ENCODE results near the gene NAA10. TPM values are rescaled to one million over a fixed set of nuclear protein-coding genes. Genes with fewer than 3 reads are reported as not detected.

Gene NAA10
- total RNA-seq, 1 experiment from 2014 or later: 124 TPM

DNA sequence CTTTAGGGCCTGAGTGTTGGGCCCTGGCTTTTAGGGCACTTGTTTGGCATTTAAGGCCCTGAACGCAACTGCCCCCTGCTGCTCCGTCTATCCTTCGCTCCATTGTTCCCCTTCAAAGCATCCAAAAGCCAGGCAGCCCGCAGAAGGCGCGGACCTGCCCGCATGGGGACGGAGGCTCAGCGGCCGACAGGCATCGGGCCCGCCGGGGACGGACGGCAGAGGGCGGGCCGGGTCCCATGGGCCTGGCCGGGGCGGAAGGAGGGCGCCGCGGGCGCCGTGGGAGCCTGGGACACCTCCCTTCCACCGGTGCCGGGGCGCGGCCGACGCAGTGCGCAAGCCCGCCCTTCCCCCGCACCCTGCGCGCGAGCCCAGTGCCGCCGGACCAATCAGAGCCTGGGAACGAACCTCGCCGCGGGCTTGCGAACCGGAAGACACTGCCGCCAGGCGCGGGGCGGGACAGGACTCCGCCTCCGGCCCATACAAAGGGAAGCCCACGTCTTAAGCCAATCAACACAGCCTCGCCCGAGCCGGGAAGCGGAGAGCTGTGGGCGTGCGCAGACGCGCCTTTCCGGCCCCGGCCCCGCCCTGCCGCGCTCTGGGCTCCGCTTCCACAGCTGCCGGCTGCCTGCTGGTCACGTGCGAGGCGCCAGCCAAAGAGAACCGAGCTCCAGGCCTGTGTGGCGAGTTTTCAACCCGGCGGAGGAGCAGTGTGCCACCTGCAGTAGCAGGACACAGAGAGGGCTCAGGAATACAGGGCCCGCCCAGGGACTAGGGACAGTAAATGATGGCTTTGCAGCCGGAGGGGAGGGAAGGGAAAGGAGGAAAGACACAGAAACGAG lies 6.7 kb downstream of the NAA10 start:
- DNase-seq (ENCODE audit: low read depth, low spot score) (peak; percentile 93), ATAC-seq (peak; percentile 85)
- no TSS peak for BruUV-seq (replicated peaks)
- Histone ChIP-seq H3K4me3 (replicated peaks in 1 of 2; ENCODE audit: low read depth in 1 of 2, low read length in 2 of 2) (peak overlapping the region; percentile 69 to 71), H3K9ac (ENCODE audit: low read length) (peak overlapping the region; percentile 80), H3K36me3 (ENCODE audit: control insufficient read depth in 1 of 2, insufficient read depth in 2 of 2, low read length in 2 of 2) (peaks cover 0 to 5% of the 10 kb centered on the region in 2 experiments; a peak in 2 of 4 replicates), H3K27ac (ENCODE audit: low read depth, low read length) (peak overlapping the region; percentile 99), H3K9me2 (ENCODE audit: insufficient read depth) (no peaks in the 10 kb centered on the region), H2AFZ (ENCODE audit: low read depth, low read length, poor library complexity, severe bottlenecking) (no peak overlapping the region), H4K20me1 (ENCODE audit: insufficient read depth) (no peaks in the 10 kb centered on the region), H3K27me3 (ENCODE audit: insufficient read depth, low read length) (no peaks in the 10 kb centered on the region), H3K79me2 (ENCODE audit: insufficient read depth, low read length) (peaks cover 39% of the 10 kb centered on the region), H3K9me3 (ENCODE audit: control insufficient read depth in 1 of 2, insufficient read depth in 1 of 2, low read depth in 1 of 2, low read length in 2 of 2) (no peaks in the 10 kb centered on the region), H3K4me2 (ENCODE audit: low read length) (peak overlapping the region; percentile 87), H3K4me1 (ENCODE audit: control insufficient read depth in 1 of 2, insufficient read depth in 2 of 2, low read length in 2 of 2) (peaks cover 22 to 43% of the 10 kb centered on the region in 2 experiments)
- CTCF ChIA-PET: interaction anchor here (2.5 kb wide), 1 partner anchor 19 kb away, joined by 14 read pairs; no protein-coding TSS in a partner anchor
- RAD21 ChIA-PET (ENCODE audit: low non-redundant PET in 1 of 2, low total read pairs in 2 of 2, uncharacterized antibody in 2 of 2, unreplicated experiment in 2 of 2): no interaction called here
- intact Hi-C loops (cut with micrococcal nuclease): no loop called here
- TF ChIP-seq, protein P1, sequence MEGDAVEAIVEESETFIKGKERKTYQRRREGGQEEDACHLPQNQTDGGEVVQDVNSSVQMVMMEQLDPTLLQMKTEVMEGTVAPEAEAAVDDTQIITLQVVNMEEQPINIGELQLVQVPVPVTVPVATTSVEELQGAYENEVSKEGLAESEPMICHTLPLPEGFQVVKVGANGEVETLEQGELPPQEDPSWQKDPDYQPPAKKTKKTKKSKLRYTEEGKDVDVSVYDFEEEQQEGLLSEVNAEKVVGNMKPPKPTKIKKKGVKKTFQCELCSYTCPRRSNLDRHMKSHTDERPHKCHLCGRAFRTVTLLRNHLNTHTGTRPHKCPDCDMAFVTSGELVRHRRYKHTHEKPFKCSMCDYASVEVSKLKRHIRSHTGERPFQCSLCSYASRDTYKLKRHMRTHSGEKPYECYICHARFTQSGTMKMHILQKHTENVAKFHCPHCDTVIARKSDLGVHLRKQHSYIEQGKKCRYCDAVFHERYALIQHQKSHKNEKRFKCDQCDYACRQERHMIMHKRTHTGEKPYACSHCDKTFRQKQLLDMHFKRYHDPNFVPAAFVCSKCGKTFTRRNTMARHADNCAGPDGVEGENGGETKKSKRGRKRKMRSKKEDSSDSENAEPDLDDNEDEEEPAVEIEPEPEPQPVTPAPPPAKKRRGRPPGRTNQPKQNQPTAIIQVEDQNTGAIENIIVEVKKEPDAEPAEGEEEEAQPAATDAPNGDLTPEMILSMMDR (IDR thresholded peaks at IDR 0.05 in 2 of 3, conservative IDR thresholded peaks at IDR 0.05 in 1 of 3; ENCODE audit: borderline replicate concordance in 1 of 3, insufficient read depth in 1 of 3, low read depth in 2 of 3, low read length in 2 of 3): peak in 1 of 3 experiments; percentile 8; a peak in 1 of 6 replicates
- TF ChIP-seq JUND (IDR thresholded peaks at IDR 0.05) (no peak), ZFX (IDR thresholded peaks at IDR 0.05) (peak; percentile 67), SRF (IDR thresholded peaks at IDR 0.05; ENCODE audit: low read depth) (no peak), POLR2A (IDR thresholded peaks at IDR 0.05; ENCODE audit: borderline replicate concordance, extremely low read depth, insufficient read depth, insufficient read length) (peak; percentile 61), POLR2AphosphoS5 (IDR thresholded peaks at IDR 0.05; ENCODE audit: low read depth, low read length) (peak; percentile 69), CEBPB (IDR thresholded peaks at IDR 0.05; ENCODE audit: low read depth) (no peak)
- TF ChIP-seq, protein P2, sequence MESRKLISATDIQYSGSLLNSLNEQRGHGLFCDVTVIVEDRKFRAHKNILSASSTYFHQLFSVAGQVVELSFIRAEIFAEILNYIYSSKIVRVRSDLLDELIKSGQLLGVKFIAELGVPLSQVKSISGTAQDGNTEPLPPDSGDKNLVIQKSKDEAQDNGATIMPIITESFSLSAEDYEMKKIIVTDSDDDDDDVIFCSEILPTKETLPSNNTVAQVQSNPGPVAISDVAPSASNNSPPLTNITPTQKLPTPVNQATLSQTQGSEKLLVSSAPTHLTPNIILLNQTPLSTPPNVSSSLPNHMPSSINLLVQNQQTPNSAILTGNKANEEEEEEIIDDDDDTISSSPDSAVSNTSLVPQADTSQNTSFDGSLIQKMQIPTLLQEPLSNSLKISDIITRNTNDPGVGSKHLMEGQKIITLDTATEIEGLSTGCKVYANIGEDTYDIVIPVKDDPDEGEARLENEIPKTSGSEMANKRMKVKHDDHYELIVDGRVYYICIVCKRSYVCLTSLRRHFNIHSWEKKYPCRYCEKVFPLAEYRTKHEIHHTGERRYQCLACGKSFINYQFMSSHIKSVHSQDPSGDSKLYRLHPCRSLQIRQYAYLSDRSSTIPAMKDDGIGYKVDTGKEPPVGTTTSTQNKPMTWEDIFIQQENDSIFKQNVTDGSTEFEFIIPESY (IDR thresholded peaks at IDR 0.05; ENCODE audit: extremely low read depth, insufficient replicate concordance, low read length): no peak
- POLR2A ChIA-PET: interaction anchor here (0.8 to 2.3 kb wide), 6 partner anchors 11 to 456 kb away, joined by 3 to 10 read pairs (median 4); partner anchors contain the start of genes HCFC1, IDH3G, RENBP and SSR4
